Measurements from ENCODE around the gene FAM161B. TPM values are rescaled to one million over a fixed set of nuclear protein-coding genes. Genes with fewer than 3 reads are reported as not detected.
"Not testable (repeated sequence)": the region's sequence is repeated elsewhere in the genome, so short reads cannot be mapped to it uniquely, and the experiment has no call there.

The FAM161B gene
- total RNA-seq, 8 experiments from 2014 or later = 3.5 to 17.6 (median 9.4) TPM

DNA sequence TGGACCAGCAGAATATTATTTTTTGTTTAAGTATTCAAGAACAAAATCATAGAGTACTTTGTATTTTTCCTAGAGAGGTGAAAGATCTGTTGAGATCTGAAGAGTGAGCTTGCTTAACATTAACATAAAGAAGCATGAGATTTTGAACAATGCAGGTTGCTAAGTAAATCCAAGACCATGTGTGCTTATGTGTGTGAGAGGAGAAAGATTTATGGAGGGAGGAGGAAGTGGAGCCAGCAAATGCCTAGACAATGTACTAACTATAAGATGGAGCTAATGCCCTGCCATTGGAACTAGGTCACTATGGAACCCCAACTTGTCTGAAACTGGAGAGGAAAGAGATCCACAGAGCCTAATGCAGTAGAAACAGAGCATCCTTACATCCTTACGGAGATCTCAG lies 13.3 kb downstream of the FAM161B start:
- H3K27ac ChIP-seq = no peak overlapping the region
- peak in 6 of 8 experiments; percentile 40 to 97 (median 76) for ATAC-seq (replicated peaks in 6 of 8)
- in situ Hi-C loops (cut with MboI; ENCODE audit: low pct_unique_long_range_greater_than_20kb in 2 of 9, low sequenced_read_pairs in 9 of 9, unreplicated experiment in 9 of 9) = no loop called here
- 67 to 100% (median 95%) methylated on average over 1 of the region's 1 CpG; no CpG with 5 or more reads in 6 of the 10 experiments for WGBS, 10 experiments
- no peak overlapping the region for H3K4me3 ChIP-seq
- peaks cover 13 to 17% of the 10 kb centered on the region in 2 donors for H3K4me1 ChIP-seq (replicated peaks in 1 of 2)

DNA sequence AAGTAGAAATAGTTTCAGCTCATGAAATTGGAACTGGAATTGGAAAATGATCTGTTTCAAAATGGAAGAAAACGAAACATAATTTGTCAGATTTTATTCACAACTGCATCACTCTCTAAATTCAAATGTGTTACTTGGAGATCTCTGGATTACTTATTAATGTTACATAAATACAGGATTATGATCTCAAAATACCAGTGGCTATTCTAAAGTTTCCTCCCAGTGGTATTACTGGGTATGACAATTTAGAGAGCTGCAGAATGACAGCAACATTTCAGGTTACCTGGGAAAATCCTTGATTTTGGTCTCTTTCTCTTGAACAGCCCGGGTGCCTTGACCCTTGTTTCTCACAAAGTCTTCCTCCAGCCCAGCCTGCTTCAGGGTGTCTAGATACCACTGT lies 14.2 kb downstream of the FAM161B start:
- peak in 3 of 8 experiments; percentile 22 to 53 (median 24) for ATAC-seq (replicated peaks in 6 of 8)
- H3K4me3 ChIP-seq = no peak overlapping the region
- H3K27ac ChIP-seq = no peak overlapping the region
- H3K4me1 ChIP-seq (replicated peaks in 1 of 2) = peaks cover 13 to 17% of the 10 kb centered on the region in 2 donors
- 13 to 100% (median 89%) methylated on average over 1 to 2 of the region's 2 CpGs for WGBS, 10 experiments
- in situ Hi-C loops (cut with MboI; ENCODE audit: low pct_unique_long_range_greater_than_20kb in 2 of 9, low sequenced_read_pairs in 9 of 9, unreplicated experiment in 9 of 9) = no loop called here

DNA sequence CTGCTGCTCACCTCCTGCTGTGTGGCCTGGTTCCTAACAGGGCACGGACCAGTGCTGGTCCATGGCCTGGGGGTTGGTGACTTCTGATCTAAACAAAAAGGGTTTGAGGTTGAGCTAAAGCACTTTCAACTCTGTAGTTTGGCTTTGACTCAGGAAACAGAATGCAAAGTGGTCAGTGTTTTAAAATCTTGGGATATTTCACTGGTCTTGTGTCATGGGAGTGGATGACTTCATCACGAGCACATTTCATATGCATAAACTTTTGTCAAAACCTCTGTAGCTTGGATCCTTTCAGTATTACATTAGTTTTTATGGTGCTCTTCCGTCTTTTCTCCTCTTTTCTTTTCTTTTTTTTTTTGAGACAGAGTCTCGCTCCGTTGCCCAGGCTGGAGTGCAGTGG lies 25.6 kb downstream of the FAM161B start:
- Histone ChIP-seq H3K27ac (no peak overlapping the region), H3K4me3 (no peak overlapping the region), H3K4me1 (replicated peaks in 1 of 2) (no peaks in the 10 kb centered on the region)
- WGBS, 10 experiments = 17 to 100% (median 89%) methylated on average over 1 to 4 of the region's 5 CpGs; no CpG with 5 or more reads in 1 of the 10 experiments
- ATAC-seq (replicated peaks in 6 of 8) = peak in 1 of 8 experiments; percentile 33
- in situ Hi-C loops (cut with MboI; ENCODE audit: low pct_unique_long_range_greater_than_20kb in 2 of 9, low sequenced_read_pairs in 9 of 9, unreplicated experiment in 9 of 9) = no loop called here

DNA sequence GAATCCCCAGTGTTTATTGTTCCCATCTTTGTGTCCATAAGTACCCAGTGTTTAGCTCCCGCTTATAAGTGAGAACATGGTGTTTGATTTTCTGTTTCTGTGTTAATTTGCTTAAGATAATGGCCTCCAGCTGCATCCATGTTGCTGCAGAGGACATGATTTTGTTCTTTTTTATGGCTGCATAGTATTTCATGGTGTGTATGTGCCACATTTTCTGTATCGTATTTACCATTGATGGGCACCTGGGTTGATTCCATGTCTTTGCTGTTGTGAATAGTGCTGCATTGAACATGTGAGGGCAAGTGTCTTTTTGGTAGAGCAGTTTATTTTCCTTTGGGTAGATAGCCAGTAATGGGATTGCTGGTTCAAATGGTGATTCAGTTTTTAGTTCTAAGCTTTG lies 30.4 kb downstream of the FAM161B start:
- WGBS, 10 experiments = 75 to 100% (median 100%) methylated on average over 1 to 2 of the region's 2 CpGs
- H3K27ac ChIP-seq; H3K4me3 ChIP-seq; in situ Hi-C loops (cut with MboI; ENCODE audit: low pct_unique_long_range_greater_than_20kb in 2 of 9, low sequenced_read_pairs in 9 of 9, unreplicated experiment in 9 of 9); H3K4me1 ChIP-seq (replicated peaks in 1 of 2); ATAC-seq (replicated peaks in 6 of 8): not testable (repeated sequence)

DNA sequence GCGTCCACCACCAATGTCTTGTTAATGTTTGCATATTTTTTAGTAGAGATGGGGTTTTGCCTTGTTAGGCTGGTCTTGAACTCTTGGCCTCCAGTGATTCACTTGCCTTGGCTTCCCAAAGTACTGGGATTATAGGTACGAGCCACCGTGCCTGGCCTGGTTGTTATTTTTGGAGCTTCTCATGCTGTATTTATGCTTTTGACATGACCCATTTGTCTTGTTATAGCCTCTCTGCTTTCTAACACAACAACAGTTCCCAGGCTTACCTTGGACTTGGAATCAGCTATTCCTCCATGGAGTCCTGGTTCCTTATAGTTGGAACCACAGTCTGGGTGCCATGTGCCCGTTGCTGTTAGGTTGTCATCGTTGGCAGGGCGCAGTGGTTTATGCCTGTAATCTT lies 33.6 kb downstream of the FAM161B start:
- no peak overlapping the region for H3K27ac ChIP-seq
- WGBS, 10 experiments = 60 to 100% (median 85%) methylated on average over 1 to 4 of the region's 6 CpGs; no CpG with 5 or more reads in 2 of the 10 experiments
- no peak for ATAC-seq (replicated peaks in 6 of 8)
- in situ Hi-C loops (cut with MboI; ENCODE audit: low pct_unique_long_range_greater_than_20kb in 2 of 9, low sequenced_read_pairs in 9 of 9, unreplicated experiment in 9 of 9) = no loop called here
- H3K4me3 ChIP-seq = no peak overlapping the region
- no peaks in the 10 kb centered on the region for H3K4me1 ChIP-seq (replicated peaks in 1 of 2)

DNA sequence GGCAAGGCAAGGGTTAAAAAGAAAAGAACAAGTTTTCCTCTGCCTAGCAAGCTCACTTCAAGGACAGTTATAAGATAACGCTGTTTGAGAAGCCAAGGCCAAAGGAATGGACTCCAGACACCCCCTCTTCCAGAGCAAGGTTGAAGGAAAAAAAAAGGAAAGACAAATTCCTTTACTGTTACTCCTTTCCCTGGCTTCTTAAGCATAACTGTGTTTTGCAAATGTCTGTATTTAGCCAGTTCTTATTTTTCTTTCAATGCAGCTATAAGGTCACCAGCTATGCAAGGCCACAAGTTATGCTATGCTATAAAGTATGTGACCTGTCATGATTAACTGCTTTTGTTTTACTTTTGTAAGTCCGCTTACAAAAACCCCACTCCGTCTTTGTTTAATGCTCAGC lies 36.6 kb downstream of the FAM161B start:
- Histone ChIP-seq H3K27ac (no peak overlapping the region), H3K4me3 (no peak overlapping the region), H3K4me1 (replicated peaks in 1 of 2) (no peaks in the 10 kb centered on the region)
- no peak for ATAC-seq (replicated peaks in 6 of 8)
- in situ Hi-C loops (cut with MboI; ENCODE audit: low pct_unique_long_range_greater_than_20kb in 2 of 9, low sequenced_read_pairs in 9 of 9, unreplicated experiment in 9 of 9) = no loop called here
- 67 to 100% (median 94%) methylated on average over 2 to 3 of the region's 3 CpGs; no CpG with 5 or more reads in 1 of the 10 experiments for WGBS, 10 experiments

DNA sequence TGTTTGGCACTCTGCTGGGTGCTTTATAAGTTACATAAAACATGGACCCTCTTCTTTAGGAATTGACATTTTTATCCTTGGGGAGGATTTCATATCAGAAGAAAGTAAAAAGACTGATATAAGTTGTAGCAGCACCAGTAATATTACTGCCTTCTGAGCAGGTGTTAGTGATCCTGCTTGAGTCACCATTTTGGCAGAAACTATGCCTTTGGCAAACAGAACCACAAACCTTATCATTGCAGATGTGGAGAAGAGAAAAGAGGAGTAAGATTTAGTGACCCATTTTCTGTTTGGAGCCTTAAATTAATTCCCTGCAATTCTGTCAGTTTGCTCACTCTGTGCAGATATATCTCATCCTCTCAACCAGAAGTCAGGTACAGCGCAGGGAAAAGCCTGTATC lies 40.2 kb downstream of the FAM161B start:
- Histone ChIP-seq H3K4me3 (no peak overlapping the region), H3K4me1 (replicated peaks in 1 of 2) (no peaks in the 10 kb centered on the region), H3K27ac (no peak overlapping the region)
- 86 to 100% (median 100%) methylated on average over 1 of the region's 1 CpG; no CpG with 5 or more reads in 2 of the 10 experiments for WGBS, 10 experiments
- no peak for ATAC-seq (replicated peaks in 6 of 8)
- in situ Hi-C loops (cut with MboI; ENCODE audit: low pct_unique_long_range_greater_than_20kb in 2 of 9, low sequenced_read_pairs in 9 of 9, unreplicated experiment in 9 of 9) = no loop called here

DNA sequence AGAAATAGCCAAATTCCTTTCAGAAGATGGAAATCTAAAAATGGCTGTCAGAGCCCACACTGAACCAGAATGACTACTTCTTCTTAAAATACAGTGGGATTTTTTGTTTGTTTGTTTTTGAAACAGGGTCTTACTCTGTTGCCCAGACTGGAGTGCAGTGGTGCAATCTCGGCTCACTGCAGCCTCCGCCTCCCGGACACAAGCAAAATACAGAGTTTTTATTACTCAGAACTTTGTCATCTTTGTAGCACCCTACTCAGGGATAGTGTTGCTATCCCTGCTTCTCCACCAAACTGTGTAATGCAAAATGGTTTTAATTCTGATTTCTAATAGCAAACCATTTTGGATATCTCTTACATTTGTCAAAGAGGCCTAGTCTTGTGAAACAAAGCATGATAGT lies 46.9 kb downstream of the FAM161B start:
- no peak overlapping the region for H3K27ac ChIP-seq
- no peak overlapping the region for H3K4me3 ChIP-seq
- no peaks in the 10 kb centered on the region for H3K4me1 ChIP-seq (replicated peaks in 1 of 2)
- in situ Hi-C loops (cut with MboI; ENCODE audit: low pct_unique_long_range_greater_than_20kb in 2 of 9, low sequenced_read_pairs in 9 of 9, unreplicated experiment in 9 of 9) = no loop called here
- 40 to 100% (median 80%) methylated on average over 1 to 3 of the region's 3 CpGs; no CpG with 5 or more reads in 3 of the 10 experiments for WGBS, 10 experiments
- ATAC-seq (replicated peaks in 6 of 8) = no peak

DNA sequence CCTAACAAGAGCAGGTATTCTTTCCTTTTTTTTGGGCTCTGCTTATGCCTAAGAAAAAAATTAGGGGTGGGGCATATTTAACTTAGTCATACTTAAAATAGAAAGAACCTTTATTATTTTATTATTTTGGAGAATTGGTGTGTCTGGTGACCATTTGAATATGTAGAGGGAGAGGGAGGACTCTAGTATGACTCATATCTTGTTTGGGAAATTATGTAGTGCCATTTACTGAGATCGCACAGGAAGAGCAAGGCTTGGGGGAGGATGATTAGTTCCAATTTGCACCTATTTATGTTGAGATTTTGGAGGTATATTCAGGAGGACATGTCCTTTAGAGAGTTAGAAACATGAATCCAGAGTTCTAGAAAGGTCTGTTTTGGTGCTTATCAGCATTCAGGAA lies 53.4 kb downstream of the FAM161B start:
- H3K27ac ChIP-seq = no peak overlapping the region
- ATAC-seq (replicated peaks in 6 of 8) = peak in 3 of 8 experiments; percentile 88 to 97 (median 97)
- WGBS, 10 experiments = 0 to 100% (median 91%) methylated on average over 1 of the region's 1 CpG; no CpG with 5 or more reads in 3 of the 10 experiments
- no peaks in the 10 kb centered on the region for H3K4me1 ChIP-seq (replicated peaks in 1 of 2)
- in situ Hi-C loops (cut with MboI; ENCODE audit: low pct_unique_long_range_greater_than_20kb in 2 of 9, low sequenced_read_pairs in 9 of 9, unreplicated experiment in 9 of 9) = no loop called here
- no peak overlapping the region for H3K4me3 ChIP-seq

DNA sequence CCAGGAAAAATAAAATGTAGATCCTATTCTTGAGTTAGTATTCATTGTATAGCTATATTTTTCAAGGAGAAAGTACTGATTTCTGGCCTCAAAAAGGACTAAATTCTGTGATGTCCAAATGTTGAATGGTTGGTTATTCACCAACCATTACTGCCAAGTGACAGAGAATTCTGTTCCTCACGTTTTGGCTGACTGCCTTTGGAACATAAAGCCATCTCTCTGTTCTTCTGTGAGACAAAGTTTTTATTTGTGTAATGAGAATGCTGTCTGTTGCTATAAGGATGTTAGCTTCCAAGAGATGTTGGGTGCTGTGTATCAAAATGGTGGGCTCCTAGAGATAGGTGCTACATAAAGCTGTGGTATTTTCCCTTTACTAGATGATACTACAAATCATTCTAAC lies 54.0 kb downstream of the FAM161B start:
- no peak for ATAC-seq (replicated peaks in 6 of 8)
- no peaks in the 10 kb centered on the region for H3K4me1 ChIP-seq (replicated peaks in 1 of 2)
- WGBS, 10 experiments = 67 to 100% (median 80%) methylated on average over 1 of the region's 1 CpG; no CpG with 5 or more reads in 6 of the 10 experiments
- H3K4me3 ChIP-seq = no peak overlapping the region
- H3K27ac ChIP-seq = no peak overlapping the region
- in situ Hi-C loops (cut with MboI; ENCODE audit: low pct_unique_long_range_greater_than_20kb in 2 of 9, low sequenced_read_pairs in 9 of 9, unreplicated experiment in 9 of 9) = no loop called here

DNA sequence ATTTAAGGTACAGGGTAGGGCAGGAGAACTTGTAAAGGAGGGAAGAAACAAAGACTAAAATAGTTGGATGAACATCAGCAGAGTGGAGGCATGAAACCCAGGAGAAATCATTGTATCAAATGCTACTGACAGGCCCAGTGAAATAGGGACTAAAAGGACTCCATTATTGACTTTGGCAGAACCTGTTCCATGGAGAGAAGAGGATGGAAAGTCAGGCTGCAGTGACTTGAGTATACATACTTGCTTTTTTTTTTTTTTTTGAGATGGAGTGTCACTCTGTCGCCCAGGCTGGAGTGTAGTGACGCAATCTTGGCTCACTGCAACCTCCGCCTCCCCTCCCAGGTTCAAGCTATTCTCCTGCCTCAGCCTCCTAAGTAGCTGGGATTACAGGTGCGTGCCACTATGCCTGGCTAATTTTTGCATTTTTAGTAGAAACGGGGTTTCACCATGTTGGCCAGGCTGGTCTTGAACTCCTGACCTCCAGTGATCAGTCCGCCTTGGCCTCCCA lies 55.7 kb downstream of the FAM161B start:
- H3K4me3 ChIP-seq; H3K27ac ChIP-seq; ATAC-seq (replicated peaks in 6 of 8); H3K4me1 ChIP-seq (replicated peaks in 1 of 2); in situ Hi-C loops (cut with MboI; ENCODE audit: low pct_unique_long_range_greater_than_20kb in 2 of 9, low sequenced_read_pairs in 9 of 9, unreplicated experiment in 9 of 9): not testable (repeated sequence)
- 98 to 100% (median 100%) methylated on average over 1 to 5 of the region's 6 CpGs; no CpG with 5 or more reads in 6 of the 10 experiments for WGBS, 10 experiments

DNA sequence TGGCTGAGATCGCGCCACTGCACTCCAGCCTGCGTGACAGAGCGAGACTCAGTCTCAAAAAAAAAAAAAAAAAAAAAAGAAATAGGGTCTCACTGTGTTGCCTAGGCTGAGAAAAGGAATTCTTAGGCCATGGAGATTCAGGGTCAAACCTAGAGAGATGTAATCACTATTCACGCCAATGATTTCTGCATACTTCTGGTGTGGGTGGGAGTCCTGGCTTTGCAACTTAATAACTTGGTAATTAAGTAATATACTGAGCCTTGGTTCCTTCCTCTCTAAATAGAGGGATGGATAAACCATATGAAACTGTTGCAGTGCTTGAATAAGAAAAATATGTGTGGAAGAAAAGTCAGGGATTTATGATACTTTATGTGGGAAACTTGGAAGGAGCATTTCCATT lies 60.5 kb downstream of the FAM161B start:
- WGBS, 10 experiments = 44 to 97% (median 79%) methylated on average over 1 to 5 of the region's 5 CpGs; no CpG with 5 or more reads in 2 of the 10 experiments
- Histone ChIP-seq H3K27ac (no peak overlapping the region), H3K4me3 (no peak overlapping the region), H3K4me1 (replicated peaks in 1 of 2) (peaks cover 14% of the 10 kb centered on the region in 2 donors)
- in situ Hi-C loops (cut with MboI; ENCODE audit: low pct_unique_long_range_greater_than_20kb in 2 of 9, low sequenced_read_pairs in 9 of 9, unreplicated experiment in 9 of 9) = no loop called here
- ATAC-seq (replicated peaks in 6 of 8) = no peak

DNA sequence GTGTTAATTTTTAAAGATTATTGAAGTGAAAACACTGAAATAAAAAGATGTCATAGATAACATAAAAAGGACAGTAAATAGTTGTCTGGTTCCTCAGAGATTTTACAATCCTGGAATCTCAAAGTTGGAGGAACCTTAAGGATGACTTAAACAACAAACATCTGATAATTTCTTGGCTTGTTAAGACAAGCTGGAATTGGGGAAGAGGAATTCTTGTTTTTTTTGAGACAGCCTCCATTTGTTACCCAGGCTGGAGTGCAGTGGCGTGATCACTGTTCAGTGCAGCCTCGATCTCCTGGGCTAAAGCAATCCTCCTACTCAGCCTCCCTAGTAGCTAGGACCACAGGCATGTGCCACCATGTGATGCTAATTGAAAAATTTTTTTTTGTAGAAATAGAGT lies 60.9 kb downstream of the FAM161B start:
- in situ Hi-C loops (cut with MboI; ENCODE audit: low pct_unique_long_range_greater_than_20kb in 2 of 9, low sequenced_read_pairs in 9 of 9, unreplicated experiment in 9 of 9) = no loop called here
- Histone ChIP-seq H3K4me1 (replicated peaks in 1 of 2) (peaks cover 14% of the 10 kb centered on the region in 2 donors), H3K27ac (no peak overlapping the region), H3K4me3 (no peak overlapping the region)
- no peak for ATAC-seq (replicated peaks in 6 of 8)
- WGBS, 10 experiments = 29 to 100% (median 83%) methylated on average over 1 to 2 of the region's 2 CpGs; no CpG with 5 or more reads in 5 of the 10 experiments

DNA sequence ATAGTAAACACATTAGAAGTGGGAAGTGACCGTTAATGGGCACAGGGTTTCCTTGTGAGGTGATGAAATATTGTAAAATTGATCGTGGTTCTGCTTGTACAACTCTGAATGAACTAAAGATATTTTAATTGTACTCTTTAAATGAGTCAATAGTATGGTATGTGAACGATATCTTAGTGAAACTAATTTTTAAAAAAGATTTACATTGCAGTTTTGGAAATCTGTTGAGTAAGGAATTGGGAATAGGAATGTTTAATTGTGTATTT lies 61.5 kb downstream of the FAM161B start:
- no peak overlapping the region for H3K27ac ChIP-seq
- ATAC-seq (replicated peaks in 6 of 8) = no peak
- peaks cover 14% of the 10 kb centered on the region in 2 donors for H3K4me1 ChIP-seq (replicated peaks in 1 of 2)
- WGBS, 10 experiments = 0 to 100% (median 71%) methylated on average over 1 to 3 of the region's 3 CpGs; no CpG with 5 or more reads in 1 of the 10 experiments
- in situ Hi-C loops (cut with MboI; ENCODE audit: low pct_unique_long_range_greater_than_20kb in 2 of 9, low sequenced_read_pairs in 9 of 9, unreplicated experiment in 9 of 9) = no loop called here
- H3K4me3 ChIP-seq = peak overlapping the region in 1 of 5 donors; percentile 74

Measured in motor neuron (in vitro differentiated cells).